RPMI8226 (cell line): ENCODE results near the gene TRPC5OS.

Experiments used
- DNase-seq: peaks from one replicate; pipeline ENCODE4 v3.0.0-alpha.2; 2015

TRPC5OS gene

DNA sequence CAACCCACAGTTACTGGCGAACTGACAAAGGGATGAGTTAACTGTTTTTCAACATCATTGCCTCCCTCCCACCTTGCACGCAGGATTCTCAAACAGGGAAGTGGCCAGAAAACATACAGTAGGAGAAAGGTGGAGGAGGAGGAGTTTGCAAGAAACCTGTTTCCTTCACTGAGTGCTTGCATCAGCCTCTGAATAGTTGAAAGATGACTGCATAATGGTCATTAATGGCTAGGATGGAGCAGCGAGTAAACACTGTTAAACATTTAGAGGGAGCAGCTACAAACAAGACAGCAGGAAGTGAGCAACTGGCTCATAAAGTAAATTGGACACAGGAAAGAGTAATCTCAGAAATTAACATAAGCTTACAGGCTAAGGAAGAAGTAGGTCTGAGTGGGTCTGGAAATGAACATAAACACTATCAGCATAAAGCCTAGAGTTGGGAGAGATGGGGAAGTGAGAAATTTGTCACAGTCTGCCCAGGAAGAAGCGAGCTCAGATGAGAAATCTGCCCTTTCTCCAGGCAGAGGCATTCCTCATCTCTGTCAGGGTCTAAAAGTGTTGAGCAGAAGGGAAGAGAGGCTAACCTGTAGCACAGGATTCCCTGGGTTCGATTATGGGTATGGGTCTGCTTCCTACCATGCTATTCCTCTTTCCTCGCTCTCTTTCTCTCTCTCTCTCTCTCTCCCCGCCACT, 38.6 kb downstream of the TRPC5OS start:
- DNase-seq, result no peak

DNA sequence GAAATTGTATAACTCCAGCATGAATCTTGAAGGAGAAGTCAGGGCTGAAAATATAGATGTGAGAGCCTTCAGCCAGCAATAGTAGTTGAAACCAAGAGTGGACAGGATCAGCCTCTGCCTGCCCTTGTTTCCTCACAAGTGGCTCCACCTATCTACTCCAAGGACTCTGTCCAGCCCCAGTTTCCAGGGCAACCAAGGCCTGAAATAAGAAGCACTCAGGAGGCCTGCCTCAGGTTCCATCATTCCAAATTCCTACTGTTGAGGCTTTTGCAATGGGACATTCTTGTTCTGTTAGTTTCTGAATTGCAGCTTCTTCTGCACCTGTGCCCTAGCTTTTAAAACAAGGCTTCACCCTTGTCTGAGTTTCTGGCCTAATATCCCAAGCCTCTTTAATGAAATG, 41.6 kb downstream of the TRPC5OS start:
- no peak for DNase-seq

DNA sequence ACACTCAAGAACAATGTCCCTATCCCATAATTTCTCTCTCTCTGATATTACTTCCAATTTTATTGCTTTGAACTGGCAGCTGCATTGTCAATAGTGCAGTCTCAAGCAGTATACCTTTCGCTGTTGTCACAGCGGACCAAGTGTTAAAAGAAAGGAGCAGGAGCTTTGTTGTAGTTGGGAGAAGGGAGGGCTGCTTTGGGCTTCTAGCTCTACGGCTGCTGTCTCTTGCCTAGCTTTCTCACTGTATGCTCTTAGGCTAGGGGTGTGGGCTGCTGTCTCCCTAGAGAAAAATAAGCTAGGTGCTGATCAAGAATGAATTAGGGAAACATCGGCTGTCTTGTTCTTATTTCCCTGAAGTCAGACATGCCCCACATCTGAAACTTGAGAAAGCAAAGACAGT, 52.5 kb downstream of the TRPC5OS start:
- no peak for DNase-seq
